ENCODE data around the gene MRPL36. TPM values are rescaled to one million over a fixed set of nuclear protein-coding genes. Genes with fewer than 3 reads are reported as not detected.

The MRPL36 gene
- total RNA-seq, 1 experiment from 2014 or later: 79.9 TPM

DNA sequence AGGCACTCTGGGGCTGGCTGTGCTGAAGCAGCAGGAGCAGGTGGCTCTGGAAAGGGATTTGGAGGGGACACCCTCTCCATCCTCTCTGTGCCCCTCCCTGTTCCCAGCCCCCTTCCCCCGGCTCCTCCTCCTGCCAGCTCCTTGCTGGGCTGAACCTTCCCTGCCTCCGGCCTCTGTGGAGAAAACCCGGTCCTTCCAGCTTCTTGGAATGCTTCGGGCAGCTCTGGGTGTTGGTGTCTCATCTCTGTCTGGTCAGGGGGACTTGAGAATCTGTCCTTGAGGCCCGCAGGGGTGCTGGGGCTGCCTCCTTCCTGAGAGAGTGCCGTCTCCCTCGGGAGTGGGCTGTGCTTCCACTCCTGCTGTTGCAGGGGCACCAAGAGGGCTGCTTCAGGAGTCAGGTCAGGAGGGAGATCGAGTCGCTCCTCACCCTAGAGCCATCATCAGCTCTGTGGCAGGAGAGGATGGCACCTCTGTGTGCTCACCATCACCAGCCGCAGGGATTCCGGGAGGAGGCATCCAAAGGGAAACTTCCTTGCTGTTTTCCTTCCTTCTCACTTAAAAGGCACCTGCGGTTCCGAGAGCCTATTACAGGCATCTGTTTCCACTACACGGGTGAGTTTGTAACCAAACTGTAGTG is 32.2 kb upstream of the MRPL36 start:
- DNase-seq (ENCODE audit: low read depth, low spot score): no peak
- no peaks in the 10 kb centered on the region for H3K4me1 ChIP-seq (ENCODE audit: control insufficient read depth, insufficient read depth, low read length)
- TF ChIP-seq POLR2AphosphoS5 (IDR thresholded peaks at IDR 0.05; ENCODE audit: low read depth, low read length) (no peak), TCF7L2 (IDR thresholded peaks at IDR 0.05; ENCODE audit: low read depth, low read length) (no peak), SIN3A (IDR thresholded peaks at IDR 0.05; ENCODE audit: borderline replicate concordance, insufficient read depth, low read depth, low read length) (no peak)
- TF ChIP-seq, protein P1, sequence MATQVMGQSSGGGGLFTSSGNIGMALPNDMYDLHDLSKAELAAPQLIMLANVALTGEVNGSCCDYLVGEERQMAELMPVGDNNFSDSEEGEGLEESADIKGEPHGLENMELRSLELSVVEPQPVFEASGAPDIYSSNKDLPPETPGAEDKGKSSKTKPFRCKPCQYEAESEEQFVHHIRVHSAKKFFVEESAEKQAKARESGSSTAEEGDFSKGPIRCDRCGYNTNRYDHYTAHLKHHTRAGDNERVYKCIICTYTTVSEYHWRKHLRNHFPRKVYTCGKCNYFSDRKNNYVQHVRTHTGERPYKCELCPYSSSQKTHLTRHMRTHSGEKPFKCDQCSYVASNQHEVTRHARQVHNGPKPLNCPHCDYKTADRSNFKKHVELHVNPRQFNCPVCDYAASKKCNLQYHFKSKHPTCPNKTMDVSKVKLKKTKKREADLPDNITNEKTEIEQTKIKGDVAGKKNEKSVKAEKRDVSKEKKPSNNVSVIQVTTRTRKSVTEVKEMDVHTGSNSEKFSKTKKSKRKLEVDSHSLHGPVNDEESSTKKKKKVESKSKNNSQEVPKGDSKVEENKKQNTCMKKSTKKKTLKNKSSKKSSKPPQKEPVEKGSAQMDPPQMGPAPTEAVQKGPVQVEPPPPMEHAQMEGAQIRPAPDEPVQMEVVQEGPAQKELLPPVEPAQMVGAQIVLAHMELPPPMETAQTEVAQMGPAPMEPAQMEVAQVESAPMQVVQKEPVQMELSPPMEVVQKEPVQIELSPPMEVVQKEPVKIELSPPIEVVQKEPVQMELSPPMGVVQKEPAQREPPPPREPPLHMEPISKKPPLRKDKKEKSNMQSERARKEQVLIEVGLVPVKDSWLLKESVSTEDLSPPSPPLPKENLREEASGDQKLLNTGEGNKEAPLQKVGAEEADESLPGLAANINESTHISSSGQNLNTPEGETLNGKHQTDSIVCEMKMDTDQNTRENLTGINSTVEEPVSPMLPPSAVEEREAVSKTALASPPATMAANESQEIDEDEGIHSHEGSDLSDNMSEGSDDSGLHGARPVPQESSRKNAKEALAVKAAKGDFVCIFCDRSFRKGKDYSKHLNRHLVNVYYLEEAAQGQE (IDR thresholded peaks at IDR 0.05; ENCODE audit: insufficient read depth in 1 of 2, low read depth in 2 of 2, low read length in 1 of 2): no peak
- TF ChIP-seq, protein P2, sequence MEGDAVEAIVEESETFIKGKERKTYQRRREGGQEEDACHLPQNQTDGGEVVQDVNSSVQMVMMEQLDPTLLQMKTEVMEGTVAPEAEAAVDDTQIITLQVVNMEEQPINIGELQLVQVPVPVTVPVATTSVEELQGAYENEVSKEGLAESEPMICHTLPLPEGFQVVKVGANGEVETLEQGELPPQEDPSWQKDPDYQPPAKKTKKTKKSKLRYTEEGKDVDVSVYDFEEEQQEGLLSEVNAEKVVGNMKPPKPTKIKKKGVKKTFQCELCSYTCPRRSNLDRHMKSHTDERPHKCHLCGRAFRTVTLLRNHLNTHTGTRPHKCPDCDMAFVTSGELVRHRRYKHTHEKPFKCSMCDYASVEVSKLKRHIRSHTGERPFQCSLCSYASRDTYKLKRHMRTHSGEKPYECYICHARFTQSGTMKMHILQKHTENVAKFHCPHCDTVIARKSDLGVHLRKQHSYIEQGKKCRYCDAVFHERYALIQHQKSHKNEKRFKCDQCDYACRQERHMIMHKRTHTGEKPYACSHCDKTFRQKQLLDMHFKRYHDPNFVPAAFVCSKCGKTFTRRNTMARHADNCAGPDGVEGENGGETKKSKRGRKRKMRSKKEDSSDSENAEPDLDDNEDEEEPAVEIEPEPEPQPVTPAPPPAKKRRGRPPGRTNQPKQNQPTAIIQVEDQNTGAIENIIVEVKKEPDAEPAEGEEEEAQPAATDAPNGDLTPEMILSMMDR (IDR thresholded peaks at IDR 0.05): no peak
- BruUV-seq (replicated peaks): no TSS peak
- no peak; the same call in 1 of the 2 replicates for ATAC-seq
- intact Hi-C loops (cut with micrococcal nuclease; ENCODE audit: unreplicated experiment) (no loop called here), in situ Hi-C loops (cut with HindIII; ENCODE audit: low pct_unique_long_range_greater_than_20kb, low sequenced_read_pairs) (no loop called here)
- no peaks in the 10 kb centered on the region for H3K36me3 ChIP-seq (ENCODE audit: control insufficient read depth, insufficient read depth, low read length)
- ChIA-PET POLR2A (no interaction called here), CTCF (no interaction called here)
- H3K9me3 ChIP-seq (ENCODE audit: control insufficient read depth, insufficient read depth, low read depth, low read length): no peaks in the 10 kb centered on the region
- H3K4me3 ChIP-seq (ENCODE audit: low read depth in 2 of 2, low read length in 2 of 2): no peak overlapping the region
- H3K27me3 ChIP-seq (ENCODE audit: control insufficient read depth, insufficient read depth, low read length): no peaks in the 10 kb centered on the region
- H3K27ac ChIP-seq (ENCODE audit: low read length): no peak overlapping the region

DNA sequence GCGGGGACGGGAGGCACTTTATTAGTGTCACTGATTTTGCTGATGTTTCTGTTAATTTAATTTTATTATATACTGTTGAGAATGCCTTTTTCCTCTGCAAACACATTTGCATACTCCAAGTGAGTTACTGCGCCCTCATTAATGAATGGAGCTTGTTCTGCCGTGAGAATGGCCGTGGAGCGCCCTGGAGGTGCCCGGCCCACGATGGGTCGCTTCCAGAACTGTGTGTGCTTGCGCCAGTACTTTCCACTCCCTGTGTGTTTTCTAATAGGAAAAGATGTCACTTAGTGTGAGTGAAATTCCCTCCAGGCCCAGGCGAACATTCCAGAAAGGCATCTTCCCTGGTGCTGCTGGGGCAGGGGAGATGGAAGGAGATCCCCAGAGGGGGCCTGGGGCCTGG is 31.6 kb upstream of the MRPL36 start:
- Histone ChIP-seq H3K4me3 (ENCODE audit: low read depth in 2 of 2, low read length in 2 of 2) (no peak overlapping the region), H3K27ac (ENCODE audit: low read length) (no peak overlapping the region), H3K27me3 (ENCODE audit: control insufficient read depth, insufficient read depth, low read length) (no peaks in the 10 kb centered on the region), H3K4me1 (ENCODE audit: control insufficient read depth, insufficient read depth, low read length) (no peaks in the 10 kb centered on the region), H3K9me3 (ENCODE audit: control insufficient read depth, insufficient read depth, low read depth, low read length) (no peaks in the 10 kb centered on the region), H3K36me3 (ENCODE audit: control insufficient read depth, insufficient read depth, low read length) (no peaks in the 10 kb centered on the region)
- intact Hi-C loops (cut with micrococcal nuclease; ENCODE audit: unreplicated experiment): no loop called here
- no TSS peak for BruUV-seq (replicated peaks)
- in situ Hi-C loops (cut with HindIII; ENCODE audit: low pct_unique_long_range_greater_than_20kb, low sequenced_read_pairs): no loop called here
- ChIA-PET POLR2A (no interaction called here), CTCF (no interaction called here)
- TF ChIP-seq, protein P2 (IDR thresholded peaks at IDR 0.05): no peak
- TF ChIP-seq, protein P1 (IDR thresholded peaks at IDR 0.05; ENCODE audit: insufficient read depth in 1 of 2, low read depth in 2 of 2, low read length in 1 of 2): no peak
- TF ChIP-seq TCF7L2 (IDR thresholded peaks at IDR 0.05; ENCODE audit: low read depth, low read length) (no peak), SIN3A (IDR thresholded peaks at IDR 0.05; ENCODE audit: borderline replicate concordance, insufficient read depth, low read depth, low read length) (no peak), POLR2AphosphoS5 (IDR thresholded peaks at IDR 0.05; ENCODE audit: low read depth, low read length) (no peak)
- DNase-seq (ENCODE audit: low read depth, low spot score): no peak
- no peak for ATAC-seq
